Keratinocyte (primary cell): Measurements from ENCODE around the gene FSIP1.

Source experiments
- EZH2 ChIP-seq: IDR thresholded peaks from one replicate; pipeline ENCODE4 v1.6.1; 2012; ENCODE audit warnings: inconsistent platforms, mild to moderate bottlenecking, low read length, moderate library complexity
- TF ChIP-seq, protein P1 (sequence below), 3 experiments: IDR thresholded peaks in 1 of 3; conservative IDR thresholded peaks in 1 of 3; optimal IDR thresholded peaks in 1 of 3; 2 replicates in 2 of 3; 3 replicates in 1 of 3; pipeline versions ENCODE3 to v1.5.1; 2011; ENCODE audit warnings: low read length in 3 of 3, mild to moderate bottlenecking in 3 of 3, moderate library complexity in 2 of 3, control low read depth in 1 of 3, inconsistent platforms in 1 of 3; ENCODE audit not compliant: insufficient read depth in 2 of 3; ENCODE audit errors: extremely low read depth in 1 of 3

GRCh38 chr15:39746714-39747276 lies 35.8 kb downstream of the FSIP1 start:
- TF ChIP-seq, protein P1, sequence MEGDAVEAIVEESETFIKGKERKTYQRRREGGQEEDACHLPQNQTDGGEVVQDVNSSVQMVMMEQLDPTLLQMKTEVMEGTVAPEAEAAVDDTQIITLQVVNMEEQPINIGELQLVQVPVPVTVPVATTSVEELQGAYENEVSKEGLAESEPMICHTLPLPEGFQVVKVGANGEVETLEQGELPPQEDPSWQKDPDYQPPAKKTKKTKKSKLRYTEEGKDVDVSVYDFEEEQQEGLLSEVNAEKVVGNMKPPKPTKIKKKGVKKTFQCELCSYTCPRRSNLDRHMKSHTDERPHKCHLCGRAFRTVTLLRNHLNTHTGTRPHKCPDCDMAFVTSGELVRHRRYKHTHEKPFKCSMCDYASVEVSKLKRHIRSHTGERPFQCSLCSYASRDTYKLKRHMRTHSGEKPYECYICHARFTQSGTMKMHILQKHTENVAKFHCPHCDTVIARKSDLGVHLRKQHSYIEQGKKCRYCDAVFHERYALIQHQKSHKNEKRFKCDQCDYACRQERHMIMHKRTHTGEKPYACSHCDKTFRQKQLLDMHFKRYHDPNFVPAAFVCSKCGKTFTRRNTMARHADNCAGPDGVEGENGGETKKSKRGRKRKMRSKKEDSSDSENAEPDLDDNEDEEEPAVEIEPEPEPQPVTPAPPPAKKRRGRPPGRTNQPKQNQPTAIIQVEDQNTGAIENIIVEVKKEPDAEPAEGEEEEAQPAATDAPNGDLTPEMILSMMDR (optimal IDR thresholded peaks at IDR 0.05 in 1 of 3, IDR thresholded peaks at IDR 0.05 in 1 of 3, conservative IDR thresholded peaks at IDR 0.05 in 1 of 3; ENCODE audit: extremely low read depth in 1 of 3, insufficient read depth in 2 of 3, low read length in 3 of 3), result no peak
- no peak for TF ChIP-seq EZH2
